Naive B cell (primary cell): Measurements from ENCODE around the gene REC114. TPM values are rescaled to one million over a fixed set of nuclear protein-coding genes. Genes with fewer than 3 reads are reported as not detected.
"Not testable (repeated sequence)": the region's sequence is repeated elsewhere in the genome, so short reads cannot be mapped to it uniquely, and the experiment has no call there.

ENCODE experiments used
- ATAC-seq, 2 donors: fragments of 150-1000 bp; cut with Tn5 transposase; 2 replicates each; pipeline ENCODE4 v1.10.0; 2021; ENCODE audit warnings: low read depth in 2 of 2, mild to moderate bottlenecking in 2 of 2, moderate library complexity in 2 of 2
- DNase-seq: peaks from one replicate; pipeline ENCODE4 v3.0.0; 2022
- H3K27ac Mint-ChIP-seq, 6 donors: one replicate each; pipeline ENCODE4 v1.8.0; 2020 to 2022; ENCODE audit warnings: mild to moderate bottlenecking in 6 of 6, mixed read lengths in 6 of 6, moderate library complexity in 5 of 6, inconsistent platforms in 2 of 6
- H3K27me3 Mint-ChIP-seq, 3 donors: one replicate each; pipeline ENCODE4 v1.8.0; 2021 to 2022; ENCODE audit warnings: mixed read lengths in 3 of 3, mild to moderate bottlenecking in 1 of 3
- H3K36me3 Mint-ChIP-seq, 2 donors: one replicate each; pipeline ENCODE4 v1.8.0; 2020 to 2022; ENCODE audit warnings: mixed read lengths in 2 of 2, inconsistent platforms in 1 of 2, mild to moderate bottlenecking in 1 of 2
- H3K4me1 Mint-ChIP-seq, 3 donors: one replicate each; pipeline ENCODE4 v1.8.0; 2020 to 2022; ENCODE audit warnings: mixed read lengths in 3 of 3, inconsistent platforms in 1 of 3, mild to moderate bottlenecking in 1 of 3, moderate library complexity in 1 of 3
- H3K4me3 Mint-ChIP-seq, 8 donors: one replicate each; pipeline ENCODE4 v1.8.0; 2020 to 2022; ENCODE audit warnings: mild to moderate bottlenecking in 8 of 8, mixed read lengths in 8 of 8, moderate library complexity in 8 of 8, inconsistent platforms in 2 of 8
- H3K9me3 Mint-ChIP-seq, 7 donors: one replicate each; pipeline ENCODE4 v1.8.0; 2020 to 2022; ENCODE audit warnings: mixed read lengths in 7 of 7, mild to moderate bottlenecking in 5 of 7, inconsistent platforms in 2 of 7, moderate library complexity in 1 of 7
- polyA plus RNA-seq, 6 donors: library from polyadenylated mRNA; unstranded; fragments of 300-500 nt; fragmentation: Illumina TruSeq; gene quantifications; one replicate each; pipeline ENCODE4 v1.2.3, GENCODE V29; 2021; ENCODE audit warnings: low read depth in 6 of 6

REC114 gene
- polyA plus RNA-seq, 6 donors from 2014 or later: not detected

DNA sequence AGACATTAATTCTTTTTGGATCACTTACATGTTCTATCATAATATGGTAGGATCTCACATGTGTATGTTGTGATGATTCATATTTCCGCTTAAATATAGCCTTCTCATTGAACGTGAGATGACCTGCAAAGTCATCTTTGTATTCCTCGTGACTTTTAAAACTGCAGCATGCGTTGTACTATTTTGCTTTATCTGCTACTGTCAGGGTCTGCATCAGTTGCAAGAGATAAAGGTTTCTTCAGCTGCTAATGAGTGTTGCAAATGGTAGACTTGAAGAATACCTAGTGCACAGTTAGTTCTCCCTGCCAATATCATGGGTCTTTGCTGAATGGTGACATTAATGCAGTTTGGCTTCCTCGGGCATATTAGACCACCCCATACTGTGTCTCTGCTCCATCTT lies 31.8 kb downstream of the REC114 start:
- no peak overlapping the region for H3K4me3 Mint-ChIP-seq
- peaks cover 0 to 13% (median 4%) of the 10 kb centered on the region in 7 donors for H3K9me3 Mint-ChIP-seq
- H3K36me3 Mint-ChIP-seq: no peaks in the 10 kb centered on the region
- H3K27ac Mint-ChIP-seq: no peak overlapping the region
- ATAC-seq (no peak), DNase-seq (no peak)
- H3K4me1 Mint-ChIP-seq: no peaks in the 10 kb centered on the region
- H3K27me3 Mint-ChIP-seq: peaks cover 30 to 36% (median 34%) of the 10 kb centered on the region in 3 donors

GRCh38 chr15:73476704-73477216 lies 33.8 kb downstream of the REC114 start:
- Mint-ChIP-seq H3K9me3 (peaks cover 0 to 13% (median 4%) of the 10 kb centered on the region in 7 donors), H3K4me1 (no peaks in the 10 kb centered on the region), H3K27me3 (peaks cover 14 to 23% (median 15%) of the 10 kb centered on the region in 3 donors), H3K27ac (no peak overlapping the region), H3K4me3 (no peak overlapping the region), H3K36me3 (no peaks in the 10 kb centered on the region)
- no peak for ATAC-seq
- no peak for DNase-seq

- Mint-ChIP-seq H3K4me1 (peaks cover 0 to 3% (median 0%) of the 10 kb centered on the region in 3 donors), H3K27me3 (peaks cover 1 to 10% (median 8%) of the 10 kb centered on the region in 3 donors), H3K4me3 (no peak overlapping the region), H3K9me3 (peaks cover 0 to 18% (median 4%) of the 10 kb centered on the region in 7 donors), H3K27ac (no peak overlapping the region), H3K36me3 (no peaks in the 10 kb centered on the region)
- DNase-seq: no peak
- ATAC-seq: no peak
Measured at GRCh38 chr15:73480050-73480449, 37.1 kb downstream of the REC114 start.

DNA sequence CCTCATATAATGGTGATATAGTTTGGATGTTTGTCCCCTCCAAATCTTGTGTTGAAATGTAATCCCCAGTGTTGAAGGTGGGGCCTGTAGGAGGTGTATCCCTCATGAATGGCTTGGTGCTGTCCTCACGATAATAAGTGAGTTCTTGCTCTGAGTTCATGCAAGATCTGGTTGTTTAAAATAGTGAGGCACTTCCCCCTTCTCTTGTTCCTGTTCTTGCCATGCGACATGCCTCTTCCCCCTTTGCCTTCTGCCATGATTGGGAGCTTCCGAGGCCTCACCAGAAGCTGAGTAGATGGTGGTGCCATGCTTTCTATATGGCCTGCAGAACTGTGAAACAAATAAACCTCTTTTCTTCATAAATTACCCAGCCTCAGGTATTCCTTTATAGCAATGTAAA lies 39.2 kb downstream of the REC114 start:
- ATAC-seq (no peak), DNase-seq (no peak)
- H3K27ac Mint-ChIP-seq: no peak overlapping the region
- H3K27me3 Mint-ChIP-seq: peaks cover 0 to 22% (median 15%) of the 10 kb centered on the region in 3 donors
- peaks cover 0 to 11% (median under 1%) of the 10 kb centered on the region in 7 donors for H3K9me3 Mint-ChIP-seq
- H3K4me3 Mint-ChIP-seq: no peak overlapping the region
- no peaks in the 10 kb centered on the region for H3K36me3 Mint-ChIP-seq
- peaks cover 0 to 3% (median 0%) of the 10 kb centered on the region in 3 donors for H3K4me1 Mint-ChIP-seq

GRCh38 chr15:73483053-73483452 lies 40.1 kb downstream of the REC114 start:
- DNase-seq: no peak
- no peak overlapping the region for H3K4me3 Mint-ChIP-seq

DNA sequence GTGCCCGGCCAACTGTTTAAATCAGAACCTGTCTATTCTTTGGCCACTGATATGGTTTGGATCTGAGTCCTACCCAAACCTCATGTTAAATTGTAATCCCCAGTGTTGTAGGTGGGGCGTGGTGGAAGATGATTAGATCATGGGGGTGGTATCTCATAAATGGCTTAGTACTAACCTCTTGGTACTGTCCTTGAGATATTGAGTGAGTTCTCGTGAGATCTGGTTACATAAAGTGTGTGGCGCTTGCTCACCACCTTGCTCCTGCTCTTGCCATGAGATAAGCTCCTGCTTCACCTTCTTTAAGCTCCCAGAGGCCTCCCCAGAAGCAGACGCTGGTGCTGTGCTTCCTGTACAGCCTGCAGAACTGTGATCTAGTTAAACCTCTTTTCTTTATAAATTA lies 42.4 kb downstream of the REC114 start:
- DNase-seq: no peak
- peaks cover 0 to 3% (median 0%) of the 10 kb centered on the region in 3 donors for H3K4me1 Mint-ChIP-seq
- H3K27me3 Mint-ChIP-seq: peaks cover 0 to 26% (median 15%) of the 10 kb centered on the region in 3 donors
- peaks cover 0 to 8% (median 0%) of the 10 kb centered on the region in 7 donors for H3K9me3 Mint-ChIP-seq
- no peak for ATAC-seq
- no peaks in the 10 kb centered on the region for H3K36me3 Mint-ChIP-seq
- H3K4me3 Mint-ChIP-seq: no peak overlapping the region
- no peak overlapping the region for H3K27ac Mint-ChIP-seq

More at GRCh38 chr15:73483053-73483452, 40.1 kb downstream of the REC114 start:
- Mint-ChIP-seq H3K9me3 (peaks cover 0 to 9% (median 0%) of the 10 kb centered on the region in 7 donors), H3K27ac (no peak overlapping the region), H3K4me1 (peaks cover 0 to 3% (median 0%) of the 10 kb centered on the region in 3 donors), H3K27me3 (peaks cover 0 to 26% (median 15%) of the 10 kb centered on the region in 3 donors), H3K36me3 (no peaks in the 10 kb centered on the region)
- no peak for ATAC-seq

GRCh38 chr15:73485885-73486284 lies 42.9 kb downstream of the REC114 start:
- not testable (repeated sequence) for H3K4me3 Mint-ChIP-seq, ATAC-seq, DNase-seq, H3K27ac Mint-ChIP-seq, H3K9me3 Mint-ChIP-seq, H3K4me1 Mint-ChIP-seq, H3K36me3 Mint-ChIP-seq
- peaks cover 0 to 26% (median 15%) of the 10 kb centered on the region in 3 donors for H3K27me3 Mint-ChIP-seq

- Mint-ChIP-seq H3K4me3 (no peak overlapping the region), H3K27ac (no peak overlapping the region), H3K9me3 (peaks cover 0 to 3% (median 0%) of the 10 kb centered on the region in 7 donors), H3K27me3 (peaks cover 2 to 39% (median 16%) of the 10 kb centered on the region in 3 donors), H3K36me3 (no peaks in the 10 kb centered on the region), H3K4me1 (no peaks in the 10 kb centered on the region)
- DNase-seq (no peak), ATAC-seq (no peak)
Measured at GRCh38 chr15:73488698-73489097, 45.7 kb downstream of the REC114 start.

DNA sequence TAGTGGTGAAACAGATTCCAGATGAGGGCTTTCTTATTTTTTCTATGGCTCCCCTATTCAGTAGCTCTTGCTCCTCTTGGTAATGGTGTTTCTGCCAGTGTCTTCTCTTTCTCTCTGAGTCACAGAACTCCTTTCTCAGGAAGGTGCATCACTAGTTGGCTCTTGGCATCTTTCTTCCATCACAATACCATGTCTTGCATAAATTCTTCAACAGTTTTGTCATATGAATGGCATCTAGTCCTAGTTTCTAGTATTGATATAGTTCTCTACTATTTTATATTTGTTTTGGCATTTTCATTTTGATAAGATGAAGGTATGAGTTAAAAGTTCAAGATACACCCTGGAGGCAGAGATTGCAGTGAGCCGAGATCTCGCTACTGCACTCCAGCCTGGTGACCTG lies 51.0 kb downstream of the REC114 start:
- peaks cover 0 to 2% (median 0%) of the 10 kb centered on the region in 7 donors for H3K9me3 Mint-ChIP-seq
- no peaks in the 10 kb centered on the region for H3K36me3 Mint-ChIP-seq
- no peaks in the 10 kb centered on the region for H3K4me1 Mint-ChIP-seq
- no peak overlapping the region for H3K4me3 Mint-ChIP-seq
- DNase-seq (no peak), ATAC-seq (no peak)
- H3K27me3 Mint-ChIP-seq: peaks cover 4 to 18% (median 6%) of the 10 kb centered on the region in 3 donors
- no peak overlapping the region for H3K27ac Mint-ChIP-seq

- Mint-ChIP-seq H3K4me1 (no peaks in the 10 kb centered on the region), H3K27me3 (peaks cover 11 to 18% (median 17%) of the 10 kb centered on the region in 3 donors), H3K9me3 (no peaks in the 10 kb centered on the region), H3K4me3 (no peak overlapping the region), H3K27ac (no peak overlapping the region), H3K36me3 (no peaks in the 10 kb centered on the region)
- DNase-seq (no peak), ATAC-seq (no peak)
Measured at GRCh38 chr15:73495181-73495580, 52.2 kb downstream of the REC114 start.

GRCh38 chr15:73500696-73501095 lies 57.7 kb downstream of the REC114 start:
- Mint-ChIP-seq H3K27me3 (peaks cover 12 to 30% (median 13%) of the 10 kb centered on the region in 3 donors), H3K9me3 (peaks cover 0 to 2% (median 0%) of the 10 kb centered on the region in 7 donors), H3K4me3 (no peak overlapping the region), H3K4me1 (no peaks in the 10 kb centered on the region), H3K36me3 (no peaks in the 10 kb centered on the region), H3K27ac (no peak overlapping the region)
- ATAC-seq (no peak), DNase-seq (no peak)

DNA sequence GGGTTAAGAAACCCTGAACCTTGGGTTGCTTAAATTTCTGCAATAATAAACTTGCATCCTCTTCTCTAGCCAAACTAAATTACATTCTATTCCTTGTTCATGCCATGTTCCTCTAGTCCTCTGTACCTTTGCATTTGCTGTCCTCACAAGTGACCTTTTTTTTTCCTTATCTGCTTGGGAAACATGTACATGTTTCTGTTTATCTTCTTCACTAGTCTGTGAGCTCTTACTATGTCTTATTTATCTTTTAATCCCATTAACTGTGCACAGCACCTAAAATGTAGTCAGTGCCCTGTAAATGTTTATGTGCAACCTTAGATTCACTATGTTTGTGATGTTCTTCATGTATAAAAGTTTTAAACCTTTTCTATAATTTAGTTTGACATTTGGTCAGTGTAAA lies 61.9 kb downstream of the REC114 start:
- DNase-seq: no peak

GRCh38 chr15:73515527-73515926 lies 72.6 kb downstream of the REC114 start:
- Mint-ChIP-seq H3K27me3 (peaks cover 0 to 9% (median 0%) of the 10 kb centered on the region in 3 donors), H3K27ac (no peak overlapping the region), H3K9me3 (peaks cover 0 to 4% (median 0%) of the 10 kb centered on the region in 7 donors), H3K36me3 (no peaks in the 10 kb centered on the region), H3K4me1 (no peaks in the 10 kb centered on the region), H3K4me3 (no peak overlapping the region)
- DNase-seq (no peak), ATAC-seq (no peak)

More for the DNA sequence above, 61.9 kb downstream of the REC114 start:
- no peak overlapping the region for H3K4me3 Mint-ChIP-seq
- no peaks in the 10 kb centered on the region for H3K4me1 Mint-ChIP-seq
- H3K9me3 Mint-ChIP-seq: peaks cover 0 to 2% (median 0%) of the 10 kb centered on the region in 7 donors
- H3K27me3 Mint-ChIP-seq: peaks cover 9 to 23% (median 17%) of the 10 kb centered on the region in 3 donors
- ATAC-seq: no peak
- H3K36me3 Mint-ChIP-seq: no peaks in the 10 kb centered on the region
- no peak overlapping the region for H3K27ac Mint-ChIP-seq

DNA sequence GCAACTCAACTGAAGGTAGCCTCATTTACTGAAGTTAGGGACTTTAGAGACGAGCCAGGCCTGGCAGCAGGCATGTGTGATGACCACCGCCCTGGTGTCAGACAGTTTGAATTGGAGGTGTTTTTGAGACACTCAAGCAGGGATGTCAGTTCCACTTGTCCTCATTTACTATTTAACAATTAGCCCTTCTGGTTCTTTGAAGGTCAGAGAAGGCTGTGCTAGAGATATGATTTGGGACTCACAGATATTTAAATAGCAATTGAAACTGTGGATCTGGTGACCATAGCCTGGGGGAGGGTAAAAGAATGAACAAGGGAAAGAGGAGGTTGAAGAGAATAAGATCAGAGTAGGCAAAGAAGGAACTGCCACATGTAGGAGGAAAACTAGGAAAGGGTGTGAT lies 74.6 kb downstream of the REC114 start:
- DNase-seq (no peak), ATAC-seq (no peak)
- no peak overlapping the region for H3K4me3 Mint-ChIP-seq
- H3K9me3 Mint-ChIP-seq: peaks cover 0 to 7% (median 0%) of the 10 kb centered on the region in 7 donors
- H3K36me3 Mint-ChIP-seq: no peaks in the 10 kb centered on the region
- peaks cover 0 to 9% (median 9%) of the 10 kb centered on the region in 3 donors for H3K27me3 Mint-ChIP-seq
- H3K4me1 Mint-ChIP-seq: no peaks in the 10 kb centered on the region
- no peak overlapping the region for H3K27ac Mint-ChIP-seq
